PC-9 (cell line): ENCODE data around the gene SMAD6. TPM values are rescaled to one million over a fixed set of nuclear protein-coding genes. Genes with fewer than 3 reads are reported as not detected.

Experiments
- BruUV-seq: library from RNA; stranded (reverse); fragments of 400-500 nt; replicated peaks from 2 replicates; lab custom pipeline; 2021; lab: Mats Ljungman, UMichigan
- CTCF ChIA-PET: fragments of 300-600 bp; sonication (Branson Sonifier 250); formaldehyde crosslinking; loops from one replicate; lab custom pipeline; 2022; ENCODE audit warnings: antibody characterized with exemption; lab: Charles Lee
- POLR2A ChIA-PET: fragments of 300-600 bp; sonication (Branson Sonifier 250); formaldehyde crosslinking; loops from one replicate; lab custom pipeline; 2022; ENCODE audit warnings: antibody characterized with exemption; ENCODE audit not compliant: unreplicated experiment; lab: Charles Lee
- DNase-seq, 2 experiments: peaks; one replicate each; pipeline versions ENCODE4 v3.0.0 to v3.0.0-alpha.2; 2015 to 2022; ENCODE audit warnings: mixed read lengths in 1 of 2
- H2AFZ ChIP-seq: fragments of 200-600 bp; sonication (generic); 2 replicates; pipeline ENCODE4 v1.8.1; 2017; ENCODE audit warnings: antibody characterized with exemption
- H3F3A ChIP-seq: fragments of 200-600 bp; sonication (generic); 2 replicates; pipeline ENCODE4 v1.8.1; 2017; ENCODE audit warnings: antibody characterized with exemption, mild to moderate bottlenecking, low read depth; ENCODE audit not compliant: insufficient read depth
- H3K27ac ChIP-seq: fragments of 200-600 bp; sonication (generic); 2 replicates; pipeline ENCODE4 v1.6.1; 2016; ENCODE audit warnings: mixed run types
- H3K27me3 ChIP-seq: fragments of 200-600 bp; sonication (generic); 2 replicates; pipeline ENCODE4 v1.6.1; 2016; ENCODE audit warnings: low read depth, mixed run types; ENCODE audit not compliant: insufficient read depth
- H3K36me3 ChIP-seq: fragments of 200-600 bp; sonication (generic); 2 replicates; pipeline ENCODE4 v1.6.1; 2016; ENCODE audit warnings: low read depth, mixed run types
- H3K4me1 ChIP-seq: fragments of 200-600 bp; sonication (generic); replicated peaks from 2 replicates; pipeline ENCODE4 v1.6.1; 2016; ENCODE audit warnings: mixed run types; ENCODE audit not compliant: insufficient read depth
- H3K4me2 ChIP-seq: fragments of 200-600 bp; sonication (generic); 2 replicates; pipeline ENCODE4 v1.6.1; 2017; ENCODE audit warnings: mixed run types
- H3K4me3 ChIP-seq: fragments of 200-600 bp; sonication (generic); 2 replicates; pipeline ENCODE4 v1.6.1; 2016; ENCODE audit warnings: mixed run types
- H3K79me2 ChIP-seq: fragments of 200-600 bp; sonication (generic); 2 replicates; pipeline ENCODE4 v1.6.1; 2017; ENCODE audit warnings: low read depth, mixed run types
- H3K9me2 ChIP-seq: fragments of 200-600 bp; sonication (generic); 2 replicates; pipeline ENCODE4 v1.8.1; 2017; ENCODE audit warnings: mild to moderate bottlenecking; ENCODE audit not compliant: insufficient read depth
- H3K9me3 ChIP-seq: fragments of 200-600 bp; sonication (generic); 2 replicates; pipeline ENCODE4 v1.8.1; 2016; ENCODE audit warnings: low read depth; ENCODE audit not compliant: insufficient read depth
- H4K20me1 ChIP-seq: fragments of 200-600 bp; sonication (generic); 2 replicates; pipeline ENCODE4 v1.8.1; 2017; ENCODE audit not compliant: insufficient read depth
- EZH2 ChIP-seq: fragments of 200-600 bp; sonication (generic); IDR thresholded peaks from 2 replicates; pipeline ENCODE4 v1.8.0; 2017; ENCODE audit warnings: antibody characterized with exemption, low read depth
- intact Hi-C: fragments of 100-400 bp; cut with micrococcal nuclease; formaldehyde crosslinking; loops from one replicate; pipeline ENCODE4 v1.10.0; 2022; ENCODE audit not compliant: unreplicated experiment
- total RNA-seq: library from RNA; stranded (reverse); gene quantifications from 2 replicates; pipeline ENCODE4 v1.2.3, GENCODE V29; 2021
- TF ChIP-seq, protein P1 (sequence below): fragments of 200-600 bp; sonication (generic); conservative IDR thresholded peaks from 2 replicates; pipeline ENCODE4 v1.6.1; 2017; ENCODE audit warnings: mixed run types, antibody characterized with exemption, mild to moderate bottlenecking, moderate library complexity

Gene SMAD6
- total RNA-seq, 1 experiment from 2014 or later, result 7.1 TPM

DNA sequence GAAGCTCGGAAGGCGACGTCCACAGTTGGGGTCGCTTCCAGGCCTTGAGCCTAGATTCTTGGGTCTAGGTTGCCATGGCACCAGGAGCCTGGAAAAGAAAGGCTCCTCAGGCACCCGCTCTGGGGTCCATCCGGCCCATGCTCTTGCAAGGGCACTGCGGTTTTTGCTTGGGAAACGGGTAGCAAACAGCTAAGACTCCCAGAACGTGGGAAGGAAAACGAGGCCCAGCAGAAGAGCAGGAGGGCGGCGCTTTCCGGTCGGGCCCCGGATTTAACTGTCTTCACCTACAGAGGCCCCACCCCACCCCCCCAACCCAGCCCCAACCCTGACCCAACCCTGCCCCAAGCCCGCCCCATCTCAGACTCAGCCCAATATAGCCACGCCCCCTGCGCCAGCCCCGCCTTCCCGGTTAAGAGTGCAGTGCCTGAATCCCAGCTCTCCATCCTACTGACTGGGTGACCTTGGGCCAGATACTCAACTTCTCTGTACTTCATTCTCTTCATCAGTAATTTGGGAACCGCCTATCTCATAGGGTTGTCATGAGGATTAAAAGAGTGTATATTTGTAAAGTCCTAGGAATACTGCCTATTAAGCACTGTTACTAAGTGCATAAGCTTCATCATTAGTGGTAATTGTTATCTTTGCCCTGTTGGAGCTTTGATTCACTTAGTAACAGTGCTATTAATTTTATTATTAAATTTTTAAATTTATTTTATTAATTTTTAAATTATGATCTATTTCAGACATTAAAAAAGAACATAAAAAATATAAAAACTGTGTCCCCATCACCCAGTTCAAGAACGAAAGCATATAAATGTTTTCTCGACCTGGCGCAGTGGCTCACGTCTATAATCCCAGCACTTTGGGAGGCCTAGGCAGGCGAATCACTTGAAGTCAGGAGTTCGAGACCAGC is 28.4 kb upstream of the SMAD6 start:
- H3K36me3 ChIP-seq, result no peaks in the 10 kb centered on the region
- no peaks in the 10 kb centered on the region for H3K9me2 ChIP-seq
- H3K79me2 ChIP-seq, result no peaks in the 10 kb centered on the region
- no peaks in the 10 kb centered on the region for H3K27me3 ChIP-seq
- DNase-seq, result no peak
- ChIA-PET POLR2A (no interaction called here), CTCF (no interaction called here)
- peaks cover 13% of the 10 kb centered on the region for H3K4me1 ChIP-seq
- no TSS peak for BruUV-seq
- H3K9me3 ChIP-seq, result no peaks in the 10 kb centered on the region
- intact Hi-C loops, result no loop called here
- H3K27ac ChIP-seq, result no peak overlapping the region
- no peak for TF ChIP-seq EZH2
- TF ChIP-seq, protein P1, sequence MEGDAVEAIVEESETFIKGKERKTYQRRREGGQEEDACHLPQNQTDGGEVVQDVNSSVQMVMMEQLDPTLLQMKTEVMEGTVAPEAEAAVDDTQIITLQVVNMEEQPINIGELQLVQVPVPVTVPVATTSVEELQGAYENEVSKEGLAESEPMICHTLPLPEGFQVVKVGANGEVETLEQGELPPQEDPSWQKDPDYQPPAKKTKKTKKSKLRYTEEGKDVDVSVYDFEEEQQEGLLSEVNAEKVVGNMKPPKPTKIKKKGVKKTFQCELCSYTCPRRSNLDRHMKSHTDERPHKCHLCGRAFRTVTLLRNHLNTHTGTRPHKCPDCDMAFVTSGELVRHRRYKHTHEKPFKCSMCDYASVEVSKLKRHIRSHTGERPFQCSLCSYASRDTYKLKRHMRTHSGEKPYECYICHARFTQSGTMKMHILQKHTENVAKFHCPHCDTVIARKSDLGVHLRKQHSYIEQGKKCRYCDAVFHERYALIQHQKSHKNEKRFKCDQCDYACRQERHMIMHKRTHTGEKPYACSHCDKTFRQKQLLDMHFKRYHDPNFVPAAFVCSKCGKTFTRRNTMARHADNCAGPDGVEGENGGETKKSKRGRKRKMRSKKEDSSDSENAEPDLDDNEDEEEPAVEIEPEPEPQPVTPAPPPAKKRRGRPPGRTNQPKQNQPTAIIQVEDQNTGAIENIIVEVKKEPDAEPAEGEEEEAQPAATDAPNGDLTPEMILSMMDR, result no peak
- H3K4me2 ChIP-seq, result no peak overlapping the region
- H4K20me1 ChIP-seq, result no peaks in the 10 kb centered on the region
- H3F3A ChIP-seq, result peaks cover 7% of the 10 kb centered on the region; the same call in 1 of the 2 replicates
- no peak overlapping the region for H2AFZ ChIP-seq
- no peak overlapping the region for H3K4me3 ChIP-seq

DNA sequence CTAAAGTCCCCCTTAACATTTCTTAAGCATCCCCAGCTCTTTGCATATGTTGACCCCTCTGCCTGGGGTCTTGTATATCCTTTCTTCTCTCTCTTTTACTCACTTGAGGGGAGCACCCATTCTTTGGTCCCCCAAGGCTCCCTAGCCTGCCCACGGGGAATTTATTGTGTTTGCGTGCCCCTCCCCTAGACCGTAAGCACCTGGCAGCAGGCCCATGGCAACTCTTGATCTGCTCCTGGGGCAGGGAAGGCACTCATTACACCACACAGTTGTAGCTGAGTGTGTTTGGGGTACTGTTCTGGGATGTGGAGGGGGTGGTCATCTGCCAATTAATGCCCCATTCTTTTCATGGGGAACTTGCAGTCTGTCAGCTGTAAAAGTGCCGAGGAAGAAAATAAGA is 27.3 kb upstream of the SMAD6 start:
- CTCF ChIA-PET, result no interaction called here
- intact Hi-C loops, result no loop called here
- Histone ChIP-seq H2AFZ (no peak overlapping the region), H3K4me1 (peaks cover 11% of the 10 kb centered on the region), H3K9me3 (no peaks in the 10 kb centered on the region), H4K20me1 (no peaks in the 10 kb centered on the region), H3K4me2 (no peak overlapping the region), H3K79me2 (no peaks in the 10 kb centered on the region), H3F3A (peaks cover 7% of the 10 kb centered on the region; the same call in 1 of the 2 replicates), H3K27ac (no peak overlapping the region), H3K36me3 (no peaks in the 10 kb centered on the region), H3K4me3 (no peak overlapping the region), H3K27me3 (no peaks in the 10 kb centered on the region), H3K9me2 (no peaks in the 10 kb centered on the region)
- TF ChIP-seq, protein P1, result no peak
- no peak for TF ChIP-seq EZH2
- no TSS peak for BruUV-seq
- POLR2A ChIA-PET, result no interaction called here
- no peak for DNase-seq

- ChIA-PET POLR2A (no interaction called here), CTCF (no interaction called here)
- Histone ChIP-seq H3K27me3 (no peaks in the 10 kb centered on the region), H3K79me2 (no peaks in the 10 kb centered on the region), H3K9me3 (no peaks in the 10 kb centered on the region), H3K4me3 (no peak overlapping the region), H4K20me1 (no peaks in the 10 kb centered on the region), H3F3A (peaks cover 3% of the 10 kb centered on the region; the same call in 1 of the 2 replicates), H2AFZ (no peak overlapping the region), H3K4me2 (no peak overlapping the region), H3K4me1 (peaks cover 4% of the 10 kb centered on the region), H3K9me2 (no peaks in the 10 kb centered on the region), H3K27ac (no peak overlapping the region), H3K36me3 (no peaks in the 10 kb centered on the region)
- intact Hi-C loops, result no loop called here
- no peak for DNase-seq
- no TSS peak for BruUV-seq
- TF ChIP-seq EZH2, result no peak
Observed at GRCh38 chr15:66675446-66675845, 26.6 kb upstream of the SMAD6 start.
